ENCODE data around the gene CFAP300.

The CFAP300 gene

GRCh38 chr11:102047305-102047924 lies at the start of gene CFAP300:
TSS of gene CFAP300 (plus strand) at chr11:102047437. CDS start at chr11:102047471, 34 bp downstream.
- DNase-seq, result no peak

- DNase-seq, result no peak
These were observed 45.4 kb upstream of the CFAP300 start for GRCh38 chr11:102001657-102002338.

GRCh38 chr11:102004220-102004619 lies 43.0 kb upstream of the CFAP300 start:
- no peak for DNase-seq

GRCh38 chr11:102005306-102005705 lies 41.9 kb upstream of the CFAP300 start:
- no peak for DNase-seq

GRCh38 chr11:102006835-102007566 lies 40.2 kb upstream of the CFAP300 start:
- no peak for DNase-seq

- no peak for DNase-seq
These were observed 39.4 kb upstream of the CFAP300 start for GRCh38 chr11:102007567-102008437.

- no peak for DNase-seq
These were observed 36.3 kb upstream of the CFAP300 start for GRCh38 chr11:102010776-102011494.

- DNase-seq, result no peak
These were observed 34.3 kb upstream of the CFAP300 start for GRCh38 chr11:102012946-102013345.

GRCh38 chr11:102014756-102015155 lies 32.5 kb upstream of the CFAP300 start:
- DNase-seq, result no peak

GRCh38 chr11:102017026-102017425 lies 30.2 kb upstream of the CFAP300 start:
- no peak for DNase-seq

- no peak for DNase-seq
These were observed 21.0 kb upstream of the CFAP300 start for GRCh38 chr11:102026217-102026616.

- no peak for DNase-seq
These were observed 20.3 kb upstream of the CFAP300 start for GRCh38 chr11:102026959-102027358.

GRCh38 chr11:102036757-102037156 lies 10.5 kb upstream of the CFAP300 start:
- no peak for DNase-seq

GRCh38 chr11:102046841-102047240 lies 396 bp upstream of the CFAP300 start:
- no peak for DNase-seq

GRCh38 chr11:102050927-102051575 lies 3.8 kb downstream of the CFAP300 start:
- no peak for DNase-seq

GRCh38 chr11:102061276-102061675 lies 14.0 kb downstream of the CFAP300 start:
- DNase-seq, result no peak

- no peak for DNase-seq
These were observed 14.9 kb downstream of the CFAP300 start for GRCh38 chr11:102062106-102062505.

GRCh38 chr11:102064316-102064715 lies 17.1 kb downstream of the CFAP300 start:
- DNase-seq, result no peak

GRCh38 chr11:102070766-102071165 lies 23.5 kb downstream of the CFAP300 start:
- DNase-seq, result no peak

GRCh38 chr11:102071497-102072472 lies 24.5 kb downstream of the CFAP300 start:
- no peak for DNase-seq

- no peak for DNase-seq
These were observed 26.0 kb downstream of the CFAP300 start for GRCh38 chr11:102073253-102073652.
